ENCODE data around the gene KCTD10. TPM values are rescaled to one million over a fixed set of nuclear protein-coding genes. Genes with fewer than 3 reads are reported as not detected.

Gene KCTD10
- total and polyA plus RNA-seq, 10 of the 15 experiments (the other 5 are each of a cell fraction or from before 2014, with no cell fraction given): 5.6 to 52.0 (median 34.2) TPM

DNA sequence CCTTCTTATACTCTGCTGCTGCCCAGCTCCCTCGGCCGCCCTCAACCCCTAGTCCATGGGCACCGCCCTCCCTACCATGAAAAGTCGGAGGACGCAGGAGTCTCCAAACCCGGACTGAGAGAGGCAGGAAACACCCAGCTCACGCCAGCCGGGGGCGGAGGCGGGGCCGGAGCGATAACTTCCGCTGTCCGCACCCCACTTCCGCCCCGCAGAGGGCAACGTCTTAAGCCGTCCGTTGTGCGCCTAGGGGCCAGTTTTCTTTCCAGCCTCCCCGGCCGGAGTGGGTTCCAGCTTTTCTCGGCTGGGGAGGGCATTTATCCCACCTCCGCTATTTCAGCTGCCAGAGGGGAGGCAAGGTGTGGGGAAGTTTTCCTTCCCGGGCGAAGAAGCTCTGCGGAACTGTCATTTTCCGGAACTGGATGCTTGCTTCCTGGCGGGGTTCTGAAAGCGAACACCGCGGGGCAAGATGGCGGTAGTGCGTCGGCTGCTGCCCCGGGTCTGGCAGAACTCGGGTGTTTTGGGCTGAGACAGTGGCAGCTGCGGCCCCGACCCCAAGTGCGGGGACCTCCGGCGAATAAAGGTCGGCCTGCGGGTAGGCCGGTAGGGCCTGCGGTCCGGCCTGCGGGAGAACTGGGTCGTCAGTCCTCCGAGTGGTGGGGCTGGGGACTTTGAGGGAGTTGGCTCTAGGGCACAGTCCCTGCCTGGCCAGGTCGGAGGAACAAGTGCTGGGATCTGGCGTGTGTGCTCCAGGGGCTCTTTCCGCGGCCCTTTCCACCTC, at the start of gene KCTD10, which contains the start of gene UBE3B (continued):
- TF ChIP-seq, protein P1, sequence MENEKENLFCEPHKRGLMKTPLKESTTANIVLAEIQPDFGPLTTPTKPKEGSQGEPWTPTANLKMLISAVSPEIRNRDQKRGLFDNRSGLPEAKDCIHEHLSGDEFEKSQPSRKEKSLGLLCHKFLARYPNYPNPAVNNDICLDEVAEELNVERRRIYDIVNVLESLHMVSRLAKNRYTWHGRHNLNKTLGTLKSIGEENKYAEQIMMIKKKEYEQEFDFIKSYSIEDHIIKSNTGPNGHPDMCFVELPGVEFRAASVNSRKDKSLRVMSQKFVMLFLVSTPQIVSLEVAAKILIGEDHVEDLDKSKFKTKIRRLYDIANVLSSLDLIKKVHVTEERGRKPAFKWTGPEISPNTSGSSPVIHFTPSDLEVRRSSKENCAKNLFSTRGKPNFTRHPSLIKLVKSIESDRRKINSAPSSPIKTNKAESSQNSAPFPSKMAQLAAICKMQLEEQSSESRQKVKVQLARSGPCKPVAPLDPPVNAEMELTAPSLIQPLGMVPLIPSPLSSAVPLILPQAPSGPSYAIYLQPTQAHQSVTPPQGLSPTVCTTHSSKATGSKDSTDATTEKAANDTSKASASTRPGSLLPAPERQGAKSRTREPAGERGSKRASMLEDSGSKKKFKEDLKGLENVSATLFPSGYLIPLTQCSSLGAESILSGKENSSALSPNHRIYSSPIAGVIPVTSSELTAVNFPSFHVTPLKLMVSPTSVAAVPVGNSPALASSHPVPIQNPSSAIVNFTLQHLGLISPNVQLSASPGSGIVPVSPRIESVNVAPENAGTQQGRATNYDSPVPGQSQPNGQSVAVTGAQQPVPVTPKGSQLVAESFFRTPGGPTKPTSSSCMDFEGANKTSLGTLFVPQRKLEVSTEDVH (IDR thresholded peaks at IDR 0.05; ENCODE audit: low read depth, partially characterized antibody): peak; percentile 100
- TF ChIP-seq MYB (IDR thresholded peaks at IDR 0.05; ENCODE audit: borderline replicate concordance, low read depth, low read length): no peak
- TF ChIP-seq, protein P2, sequence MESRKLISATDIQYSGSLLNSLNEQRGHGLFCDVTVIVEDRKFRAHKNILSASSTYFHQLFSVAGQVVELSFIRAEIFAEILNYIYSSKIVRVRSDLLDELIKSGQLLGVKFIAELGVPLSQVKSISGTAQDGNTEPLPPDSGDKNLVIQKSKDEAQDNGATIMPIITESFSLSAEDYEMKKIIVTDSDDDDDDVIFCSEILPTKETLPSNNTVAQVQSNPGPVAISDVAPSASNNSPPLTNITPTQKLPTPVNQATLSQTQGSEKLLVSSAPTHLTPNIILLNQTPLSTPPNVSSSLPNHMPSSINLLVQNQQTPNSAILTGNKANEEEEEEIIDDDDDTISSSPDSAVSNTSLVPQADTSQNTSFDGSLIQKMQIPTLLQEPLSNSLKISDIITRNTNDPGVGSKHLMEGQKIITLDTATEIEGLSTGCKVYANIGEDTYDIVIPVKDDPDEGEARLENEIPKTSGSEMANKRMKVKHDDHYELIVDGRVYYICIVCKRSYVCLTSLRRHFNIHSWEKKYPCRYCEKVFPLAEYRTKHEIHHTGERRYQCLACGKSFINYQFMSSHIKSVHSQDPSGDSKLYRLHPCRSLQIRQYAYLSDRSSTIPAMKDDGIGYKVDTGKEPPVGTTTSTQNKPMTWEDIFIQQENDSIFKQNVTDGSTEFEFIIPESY (IDR thresholded peaks at IDR 0.05): peak; percentile 52; the same call in 1 of the 2 replicates
- peak; percentile 48; the same call in 2 of the 3 replicates for TF ChIP-seq POU2F2 (IDR thresholded peaks at IDR 0.05; ENCODE audit: borderline replicate concordance, low read depth, low read length)
- 0 out of 2 replicates have a peak, but pooled peaks have one; percentile 5 for TF ChIP-seq SMC3 (IDR thresholded peaks at IDR 0.05; ENCODE audit: borderline replicate concordance, low read length)
- no peak for TF ChIP-seq BMI1 (IDR thresholded peaks at IDR 0.05; ENCODE audit: borderline replicate concordance)
- TF ChIP-seq KDM1A (IDR thresholded peaks at IDR 0.05; ENCODE audit: borderline replicate concordance): no peak
- 0 out of 2 replicates have a peak, but pooled peaks have one; percentile 67 for TF ChIP-seq RCOR1 (conservative IDR thresholded peaks at IDR 0.05; ENCODE audit: low read depth, low read length)
- peak; percentile 98 for TF ChIP-seq IKZF1 (conservative IDR thresholded peaks at IDR 0.05)
- TF ChIP-seq NR2C1 (IDR thresholded peaks at IDR 0.05): peak; percentile 81
- TF ChIP-seq GATAD2B (conservative IDR thresholded peaks at IDR 0.05; ENCODE audit: low read depth): peak; percentile 81
- peak; percentile 99 for TF ChIP-seq YY1 (IDR thresholded peaks at IDR 0.05; ENCODE audit: low read depth, low read length)
- peak in 1 of 2 experiments; percentile 86; a peak in 2 of 3 replicates for TF ChIP-seq EGR1 (IDR thresholded peaks at IDR 0.05; ENCODE audit: borderline replicate concordance in 1 of 2, low read depth in 2 of 2, low read length in 2 of 2)
- TF ChIP-seq SIN3A (IDR thresholded peaks at IDR 0.05; ENCODE audit: low read depth, low read length): peak; percentile 53
- TF ChIP-seq HDAC2 (IDR thresholded peaks at IDR 0.05): peak; percentile 98
- peak; percentile 80 for TF ChIP-seq POLR2AphosphoS5 (IDR thresholded peaks at IDR 0.05; ENCODE audit: low read length)
- TF ChIP-seq FOS (IDR thresholded peaks at IDR 0.05; ENCODE audit: borderline replicate concordance, extremely low read depth, insufficient read length): no peak
- TF ChIP-seq BHLHE40 (IDR thresholded peaks at IDR 0.05; ENCODE audit: borderline replicate concordance in 1 of 2, low read depth in 2 of 2, low read length in 1 of 2): peak in 1 of 2 experiments; percentile 27; a peak in 1 of 4 replicates
- 0 out of 2 replicates have a peak, but pooled peaks have one; percentile 70 for TF ChIP-seq ASH2L (IDR thresholded peaks at IDR 0.05; ENCODE audit: borderline replicate concordance, low read depth)
- peak; percentile 61; the same call in 1 of the 2 replicates for TF ChIP-seq CHD2 (IDR thresholded peaks at IDR 0.05; ENCODE audit: borderline replicate concordance, low read depth, low read length)
- TF ChIP-seq, protein P3, sequence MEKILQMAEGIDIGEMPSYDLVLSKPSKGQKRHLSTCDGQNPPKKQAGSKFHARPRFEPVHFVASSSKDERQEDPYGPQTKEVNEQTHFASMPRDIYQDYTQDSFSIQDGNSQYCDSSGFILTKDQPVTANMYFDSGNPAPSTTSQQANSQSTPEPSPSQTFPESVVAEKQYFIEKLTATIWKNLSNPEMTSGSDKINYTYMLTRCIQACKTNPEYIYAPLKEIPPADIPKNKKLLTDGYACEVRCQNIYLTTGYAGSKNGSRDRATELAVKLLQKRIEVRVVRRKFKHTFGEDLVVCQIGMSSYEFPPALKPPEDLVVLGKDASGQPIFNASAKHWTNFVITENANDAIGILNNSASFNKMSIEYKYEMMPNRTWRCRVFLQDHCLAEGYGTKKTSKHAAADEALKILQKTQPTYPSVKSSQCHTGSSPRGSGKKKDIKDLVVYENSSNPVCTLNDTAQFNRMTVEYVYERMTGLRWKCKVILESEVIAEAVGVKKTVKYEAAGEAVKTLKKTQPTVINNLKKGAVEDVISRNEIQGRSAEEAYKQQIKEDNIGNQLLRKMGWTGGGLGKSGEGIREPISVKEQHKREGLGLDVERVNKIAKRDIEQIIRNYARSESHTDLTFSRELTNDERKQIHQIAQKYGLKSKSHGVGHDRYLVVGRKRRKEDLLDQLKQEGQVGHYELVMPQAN (conservative IDR thresholded peaks at IDR 0.05): peak; percentile 77; the same call in 1 of the 2 replicates
